ENCODE measurements around the gene IGF2R.

Gene IGF2R

GRCh38 chr6:160028487-160029275, 59.8 kb downstream of the IGF2R start:
- DNase-seq (ENCODE audit: low spot score), result peak; percentile 22

GRCh38 chr6:160029525-160029924, 60.6 kb downstream of the IGF2R start:
- DNase-seq (ENCODE audit: low spot score), result no peak

GRCh38 chr6:160030103-160030502, 61.2 kb downstream of the IGF2R start:
- no peak for DNase-seq (ENCODE audit: low spot score)

GRCh38 chr6:160031442-160031841, 62.6 kb downstream of the IGF2R start:
- no peak for DNase-seq (ENCODE audit: low spot score)

- DNase-seq (ENCODE audit: low spot score), result no peak
Measured at GRCh38 chr6:160031871-160032270, 63.0 kb downstream of the IGF2R start.

GRCh38 chr6:160032538-160032937, 63.7 kb downstream of the IGF2R start:
- no peak for DNase-seq (ENCODE audit: low spot score)

GRCh38 chr6:160034036-160034930, 65.4 kb downstream of the IGF2R start:
- DNase-seq (ENCODE audit: low spot score), result no peak

GRCh38 chr6:160035241-160035640, 66.4 kb downstream of the IGF2R start:
- DNase-seq (ENCODE audit: low spot score), result no peak

- no peak for DNase-seq (ENCODE audit: low spot score)
Measured at GRCh38 chr6:160035693-160036330, 66.9 kb downstream of the IGF2R start.

- DNase-seq (ENCODE audit: low spot score), result no peak
Measured at GRCh38 chr6:160036331-160036695, 67.4 kb downstream of the IGF2R start.

GRCh38 chr6:160036790-160037206, 67.9 kb downstream of the IGF2R start:
- DNase-seq (ENCODE audit: low spot score), result no peak

- no peak for DNase-seq (ENCODE audit: low spot score)
Measured at GRCh38 chr6:160038479-160038878, 69.6 kb downstream of the IGF2R start.

- DNase-seq (ENCODE audit: low spot score), result no peak
Measured at GRCh38 chr6:160039441-160039840, 70.6 kb downstream of the IGF2R start.

- DNase-seq (ENCODE audit: low spot score), result no peak
Measured at GRCh38 chr6:160040055-160040454, 71.2 kb downstream of the IGF2R start.

- no peak for DNase-seq (ENCODE audit: low spot score)
Measured at GRCh38 chr6:160040527-160041264, 71.8 kb downstream of the IGF2R start.

GRCh38 chr6:160041608-160042007, 72.7 kb downstream of the IGF2R start:
- no peak for DNase-seq (ENCODE audit: low spot score)

- DNase-seq (ENCODE audit: low spot score), result no peak
Measured at GRCh38 chr6:160042014-160042773, 73.3 kb downstream of the IGF2R start.

- DNase-seq (ENCODE audit: low spot score), result no peak
Measured at GRCh38 chr6:160042788-160043301, 74.0 kb downstream of the IGF2R start.

GRCh38 chr6:160043784-160044183, 74.9 kb downstream of the IGF2R start:
- no peak for DNase-seq (ENCODE audit: low spot score)

- DNase-seq (ENCODE audit: low spot score), result no peak
Measured at GRCh38 chr6:160044687-160045086, 75.8 kb downstream of the IGF2R start.

GRCh38 chr6:160048471-160048870, 79.6 kb downstream of the IGF2R start:
- DNase-seq (ENCODE audit: low spot score), result no peak
